HG02981 (cell line): ENCODE results near the gene HOXC6.

ENCODE experiments used
- ATAC-seq: cut with Tn5 transposase; IDR thresholded peaks from one replicate; pipeline ENCODE4 v1.9.1; 2021; ENCODE audit warnings: mild to moderate bottlenecking, moderate library complexity; ENCODE audit not compliant: unreplicated experiment

Gene HOXC6

DNA sequence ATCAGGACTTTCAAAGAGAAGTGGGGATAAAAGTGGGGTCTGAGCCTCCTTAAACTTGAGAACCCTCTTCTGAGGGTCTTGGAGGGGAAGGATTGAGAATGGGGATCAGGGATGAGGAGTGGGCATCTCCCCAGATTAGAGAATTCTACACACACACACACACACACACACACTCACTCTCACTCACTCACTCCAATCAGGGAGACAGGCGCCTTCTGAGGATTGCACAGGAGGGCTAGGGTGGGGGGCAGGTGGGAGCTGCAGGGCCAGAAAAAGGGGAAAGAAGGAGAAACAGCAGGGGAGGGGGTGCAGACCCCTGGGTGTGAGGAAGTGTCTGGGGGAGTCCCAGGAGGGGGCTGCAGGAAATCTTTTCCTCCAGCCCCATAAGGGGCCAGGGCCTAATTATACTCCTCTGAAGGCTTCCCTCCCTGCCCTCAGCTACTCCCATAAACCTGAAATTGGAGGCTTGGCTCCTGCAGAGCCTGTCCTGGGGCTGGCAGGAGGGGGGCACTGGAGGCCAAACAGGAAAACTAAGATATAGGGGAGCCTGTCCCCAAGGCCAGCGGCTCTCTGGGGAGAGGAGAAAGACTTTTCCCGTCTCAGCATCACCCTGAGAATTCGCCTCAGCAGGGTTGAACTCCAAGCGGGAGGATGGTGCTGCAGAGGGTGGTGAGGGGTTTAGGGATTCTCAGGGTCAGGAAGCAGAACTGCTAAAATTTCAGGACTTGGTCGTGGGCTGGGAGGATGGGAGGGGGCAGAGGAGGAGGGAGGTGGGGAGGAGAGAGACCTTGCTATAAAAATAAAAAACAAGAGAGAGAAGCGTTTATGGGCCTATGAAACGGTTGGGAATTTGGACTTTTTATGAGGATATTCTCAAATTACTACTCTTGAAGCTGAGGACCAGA, 26.7 kb upstream of the HOXC6 start:
- ATAC-seq = no peak

DNA sequence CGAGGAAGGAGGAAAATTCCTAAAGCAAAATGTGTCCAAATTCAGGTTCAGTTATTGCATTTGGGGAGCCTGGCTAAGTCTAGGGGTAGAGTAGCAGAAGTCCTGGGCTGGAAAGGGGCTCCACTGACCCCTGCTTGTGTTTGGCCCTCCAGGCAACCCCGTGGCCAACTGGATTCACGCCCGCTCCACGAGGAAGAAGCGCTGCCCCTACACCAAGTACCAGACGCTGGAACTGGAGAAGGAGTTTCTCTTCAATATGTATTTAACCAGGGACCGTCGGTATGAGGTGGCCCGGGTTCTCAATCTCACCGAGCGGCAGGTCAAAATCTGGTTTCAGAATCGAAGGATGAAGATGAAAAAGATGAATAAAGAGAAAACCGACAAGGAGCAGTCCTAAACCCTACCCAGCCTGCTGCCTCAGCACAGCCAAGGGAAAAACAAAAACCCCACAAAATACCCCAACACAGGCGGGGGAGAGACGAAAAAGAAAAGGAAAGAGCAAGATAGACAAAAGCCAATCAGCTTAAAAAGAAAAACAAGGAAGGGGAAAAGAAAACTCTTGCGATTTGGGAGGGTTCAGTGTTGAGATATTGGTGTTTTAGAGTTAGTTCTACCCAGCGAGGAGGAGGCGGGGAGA, 25.8 kb upstream of the HOXC6 start:
- no peak for ATAC-seq

DNA sequence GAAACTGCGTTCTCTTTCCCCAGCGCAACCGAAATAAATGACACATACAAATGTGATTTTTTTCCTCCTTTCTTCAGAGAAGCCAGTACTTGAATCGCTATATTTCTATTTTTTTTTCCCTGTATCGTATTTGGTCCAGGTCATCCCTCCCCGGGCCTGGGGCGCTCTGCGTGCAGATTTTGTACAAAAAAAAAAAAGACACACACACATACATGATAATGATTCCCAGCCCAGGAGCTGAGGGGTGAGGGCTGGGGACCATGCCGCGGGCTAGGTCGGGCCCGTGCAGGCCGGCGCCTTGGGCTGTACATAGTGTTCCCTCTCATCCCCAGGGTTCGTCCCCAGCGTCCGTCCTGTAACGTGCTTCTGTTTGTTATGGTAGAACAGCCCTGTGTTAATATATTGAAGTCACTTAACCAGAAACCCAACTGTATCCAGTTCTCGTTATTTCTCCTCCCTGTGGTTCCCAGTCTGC, 25.3 kb upstream of the HOXC6 start:
- no peak for ATAC-seq

DNA sequence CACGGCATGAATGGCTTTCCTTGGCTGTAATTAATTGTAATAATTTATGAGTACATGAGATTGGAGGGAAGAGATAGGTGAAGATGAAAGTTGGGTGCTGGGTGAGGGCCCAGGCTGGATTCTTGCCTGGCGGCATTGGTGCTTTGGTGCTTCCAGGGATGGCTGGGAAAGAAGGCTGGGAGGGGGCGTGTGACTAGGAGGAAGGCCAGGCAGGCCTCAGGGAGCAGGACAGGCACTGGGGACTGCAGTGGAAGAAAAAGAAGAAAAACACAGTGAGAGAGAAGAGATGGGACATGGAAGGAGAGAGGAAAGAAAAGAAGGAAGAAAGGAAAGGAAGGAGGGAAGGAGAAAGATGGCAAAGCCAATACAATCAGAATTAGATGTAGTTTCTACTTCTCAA, 24.6 kb upstream of the HOXC6 start:
- ATAC-seq = no peak

DNA sequence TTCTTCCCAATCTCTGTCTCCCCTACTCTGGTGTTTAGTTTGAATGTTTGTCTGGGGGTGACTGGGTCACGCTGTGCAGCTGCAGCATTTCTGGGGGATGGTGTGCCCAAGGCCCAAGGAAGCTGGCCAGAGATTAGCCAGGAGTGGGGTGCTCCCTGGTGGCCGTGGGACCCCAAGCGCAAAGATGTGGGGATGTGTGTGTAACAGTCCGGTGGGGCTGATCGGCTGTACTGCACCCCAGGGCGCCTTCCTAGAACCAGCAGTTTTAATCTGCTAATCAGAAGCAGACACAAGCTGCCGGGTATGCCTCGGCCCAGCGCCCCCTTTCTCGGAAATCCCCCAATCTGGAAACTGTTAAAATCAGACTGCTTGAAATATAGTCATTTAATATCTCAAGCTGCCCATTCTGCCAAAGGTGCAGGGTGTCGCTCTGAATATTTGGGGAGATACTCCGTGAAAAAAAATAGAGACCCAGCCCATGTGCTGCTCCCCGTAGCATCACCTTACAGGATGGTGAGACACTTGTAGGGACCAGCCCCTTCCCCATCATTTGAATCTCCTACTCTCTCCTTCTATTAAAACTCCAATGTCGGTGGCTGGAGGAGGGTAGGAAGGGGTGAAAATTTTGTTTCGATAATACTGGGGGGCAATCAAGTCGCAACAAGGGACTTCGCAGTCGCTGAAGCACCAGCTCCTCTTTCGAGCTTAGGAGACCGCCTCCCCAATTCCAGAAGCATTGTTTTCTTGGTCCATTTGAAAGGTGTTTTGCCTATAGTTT, 24.0 kb upstream of the HOXC6 start:
- no peak for ATAC-seq

DNA sequence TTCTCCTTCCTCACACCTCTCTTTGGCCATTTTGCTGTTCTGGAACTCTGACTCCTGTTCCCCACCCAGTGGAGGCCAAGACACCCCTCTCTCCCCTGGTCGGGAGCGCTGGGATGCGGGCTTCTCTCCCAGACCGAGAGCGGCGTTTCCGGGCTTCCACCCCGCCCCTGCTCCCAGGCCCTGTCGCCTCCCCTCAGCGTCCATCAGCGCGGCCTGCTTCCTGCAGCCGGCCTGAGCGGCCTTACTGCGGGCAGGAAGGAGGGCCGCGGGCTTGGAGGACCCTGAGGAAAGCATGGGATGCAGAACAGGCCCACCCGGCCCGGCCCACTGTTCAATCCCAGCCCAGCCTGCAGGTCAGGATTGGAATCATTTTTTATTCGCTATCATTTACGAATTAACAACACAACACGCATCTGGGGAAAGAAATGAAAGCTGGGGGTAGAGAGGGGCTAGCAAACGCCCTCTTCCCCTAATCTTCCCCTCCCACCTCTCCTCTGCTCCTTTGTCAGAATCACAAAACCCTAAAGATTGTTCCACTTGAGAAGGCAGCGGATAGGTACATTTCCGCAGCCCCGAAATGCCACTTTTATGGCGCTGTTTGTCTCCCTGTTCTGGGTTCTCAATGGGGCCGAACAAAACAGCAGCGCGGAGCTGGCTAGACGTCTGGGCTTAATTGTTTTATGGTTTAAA, 23.3 kb upstream of the HOXC6 start:
- ATAC-seq = no peak

DNA sequence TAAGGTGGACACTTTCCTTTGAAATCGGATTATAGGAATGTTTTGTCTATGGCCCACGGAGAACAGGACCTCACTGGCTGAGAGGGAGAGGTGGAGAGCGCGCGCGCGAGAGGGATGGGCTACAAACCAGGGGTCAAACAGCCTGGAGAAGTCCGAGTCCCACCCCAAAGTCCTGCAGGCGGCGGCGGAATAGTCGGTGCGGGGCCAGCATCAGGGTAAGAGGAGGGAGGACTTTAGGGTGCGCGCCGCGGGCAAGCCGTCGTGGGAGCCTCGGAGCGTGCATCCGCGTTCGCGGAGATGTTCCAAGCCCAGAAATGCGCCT, 22.7 kb upstream of the HOXC6 start:
- ATAC-seq = no peak

DNA sequence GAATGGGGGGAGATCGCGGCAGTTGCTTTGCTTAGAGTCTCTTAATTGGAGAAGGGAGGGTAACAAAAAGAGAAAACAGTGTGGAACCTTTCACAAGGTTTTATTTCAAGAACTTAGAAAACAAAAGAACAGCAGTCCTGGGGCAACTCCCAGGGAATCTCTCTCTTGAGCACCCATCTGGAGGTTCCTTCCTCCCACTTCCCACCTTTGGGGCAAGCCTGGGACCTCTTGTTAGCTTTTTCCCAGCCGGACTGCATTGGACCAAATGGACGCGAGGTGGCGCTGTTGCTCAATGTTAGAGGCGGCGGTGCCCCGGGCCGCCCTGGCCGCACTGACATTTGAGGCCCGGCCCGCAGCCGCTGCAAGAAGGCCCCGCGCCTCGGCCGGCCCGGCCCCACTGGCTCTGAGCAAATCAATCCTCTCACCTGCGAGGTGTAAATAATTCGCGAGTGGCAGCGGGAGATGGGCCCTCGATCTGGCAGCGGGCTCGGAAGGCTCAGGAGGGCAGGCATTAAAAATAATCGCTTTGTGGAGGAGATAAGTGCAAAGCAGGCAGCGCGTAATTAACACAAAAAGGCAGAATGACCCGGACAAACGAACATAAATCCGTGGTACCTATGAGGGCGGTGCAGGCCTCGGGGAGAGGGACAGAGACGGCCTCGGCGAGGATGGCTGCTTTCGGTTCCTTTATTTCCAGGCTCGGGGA, 22.2 kb upstream of the HOXC6 start:
- peak; percentile 71 for ATAC-seq

DNA sequence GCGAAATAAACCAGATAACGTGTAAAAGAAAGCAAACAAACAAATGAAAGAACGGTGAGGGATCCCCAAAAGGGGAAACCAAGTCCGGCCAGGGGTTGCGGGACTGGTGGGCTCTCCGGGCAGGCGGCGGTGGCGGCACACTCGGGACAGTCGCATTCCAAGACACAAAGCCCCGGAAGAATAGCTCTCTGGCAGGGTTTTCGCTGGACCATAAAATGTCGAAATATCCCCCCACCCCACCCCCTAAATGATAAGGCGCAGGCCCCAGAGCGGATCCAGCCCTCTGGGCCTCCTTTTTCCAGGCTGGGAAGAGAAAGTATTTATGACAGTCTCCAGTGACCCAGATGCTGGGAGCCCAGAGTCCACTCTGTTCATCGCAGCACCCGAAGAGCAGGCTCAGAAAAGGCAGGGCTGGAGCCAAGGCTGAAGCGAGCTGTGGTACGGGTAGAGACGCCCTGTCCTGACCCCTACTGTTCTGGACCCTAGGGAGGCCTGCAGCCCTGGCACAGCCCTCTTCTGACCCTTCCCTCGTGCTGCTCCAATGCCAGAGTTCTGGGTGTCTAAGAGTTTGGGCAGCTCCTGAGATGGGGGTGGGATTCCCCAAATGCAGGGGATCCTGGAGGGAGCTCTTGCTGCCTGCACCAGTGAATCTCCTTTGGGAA, 21.6 kb upstream of the HOXC6 start:
- ATAC-seq = no peak

DNA sequence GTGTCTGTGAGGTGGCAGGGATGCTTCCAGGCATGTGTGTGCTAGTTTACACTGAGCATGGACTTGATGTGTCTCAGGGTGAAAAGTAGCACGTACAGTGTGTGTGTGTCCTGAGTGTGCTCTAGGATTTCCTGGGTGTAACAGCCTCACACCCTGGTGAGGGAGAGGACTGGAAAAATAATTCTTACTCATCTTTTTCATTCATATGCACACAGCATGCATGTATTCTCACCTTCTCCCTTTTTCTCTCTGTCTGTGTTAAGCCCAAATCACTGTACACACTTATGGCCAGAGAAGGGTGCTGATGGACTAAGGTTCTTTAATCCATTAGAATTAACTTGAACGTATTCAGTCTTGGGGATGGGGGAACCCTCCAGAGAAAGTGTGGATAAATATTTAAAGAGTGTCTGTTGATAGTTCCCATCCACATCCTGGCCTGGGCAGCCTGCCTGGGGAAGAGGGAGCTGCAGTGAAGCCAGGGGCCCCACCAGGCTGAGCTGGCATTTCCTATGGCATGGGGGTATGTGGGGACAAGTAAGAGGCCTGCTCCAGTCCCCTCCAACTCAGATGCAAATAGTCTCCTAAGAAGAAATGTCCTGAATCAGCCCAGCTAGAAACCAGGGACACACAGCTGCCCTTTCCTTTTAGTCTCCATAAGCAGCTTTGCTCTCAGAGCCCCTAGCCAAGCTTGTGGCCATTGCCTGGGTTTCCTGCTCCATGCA, 20.5 kb upstream of the HOXC6 start:
- ATAC-seq = no peak

DNA sequence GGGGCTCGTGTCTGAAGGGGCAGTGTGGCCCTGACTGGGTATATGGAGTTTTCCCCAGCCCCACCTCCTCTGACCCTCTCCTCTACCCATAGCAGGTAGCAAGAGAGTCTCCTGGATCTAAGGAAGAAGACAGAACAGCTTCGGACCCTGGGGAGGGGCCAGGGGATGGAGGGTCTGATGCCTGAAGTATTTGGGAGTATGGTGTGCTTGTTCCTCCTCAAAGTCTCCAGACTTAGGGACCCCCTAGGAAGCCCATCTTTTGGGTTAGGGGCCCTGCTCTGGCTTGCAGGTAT, 20.0 kb upstream of the HOXC6 start:
- no peak for ATAC-seq

DNA sequence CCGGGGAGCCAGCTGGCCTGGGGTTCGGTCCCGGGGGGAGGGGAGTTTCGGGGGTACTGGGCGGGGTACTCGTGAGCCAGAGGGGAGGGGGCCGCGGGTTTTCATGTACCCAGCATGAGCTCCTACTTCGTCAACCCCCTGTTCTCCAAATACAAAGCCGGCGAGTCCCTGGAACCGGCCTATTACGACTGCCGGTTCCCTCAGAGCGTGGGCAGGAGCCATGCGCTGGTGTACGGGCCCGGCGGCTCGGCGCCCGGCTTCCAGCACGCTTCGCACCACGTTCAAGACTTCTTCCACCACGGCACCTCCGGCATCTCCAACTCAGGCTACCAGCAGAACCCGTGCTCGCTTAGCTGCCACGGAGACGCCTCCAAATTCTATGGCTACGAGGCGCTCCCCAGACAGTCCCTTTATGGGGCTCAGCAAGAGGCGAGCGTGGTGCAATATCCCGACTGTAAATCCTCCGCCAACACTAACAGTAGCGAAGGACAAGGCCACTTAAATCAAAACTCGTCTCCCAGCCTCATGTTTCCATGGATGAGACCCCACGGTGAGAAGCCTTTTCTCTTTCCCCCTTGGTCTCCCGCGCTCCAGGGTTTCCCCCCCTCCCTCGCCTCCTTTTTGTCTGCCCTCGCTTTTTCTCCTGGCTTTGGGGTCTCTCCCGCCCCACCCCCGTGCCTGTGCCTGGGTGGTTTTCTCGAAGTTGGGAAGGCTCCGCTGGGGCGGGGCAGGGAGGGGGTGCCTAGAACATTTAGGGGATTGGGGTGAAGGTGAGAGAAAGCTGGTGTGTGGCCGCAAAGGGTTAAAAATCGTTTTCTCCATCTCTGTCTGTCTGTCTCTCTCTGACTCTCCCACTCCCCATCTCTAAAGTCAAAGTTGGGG, 18.8 kb upstream of the HOXC6 start:
- ATAC-seq = no peak

DNA sequence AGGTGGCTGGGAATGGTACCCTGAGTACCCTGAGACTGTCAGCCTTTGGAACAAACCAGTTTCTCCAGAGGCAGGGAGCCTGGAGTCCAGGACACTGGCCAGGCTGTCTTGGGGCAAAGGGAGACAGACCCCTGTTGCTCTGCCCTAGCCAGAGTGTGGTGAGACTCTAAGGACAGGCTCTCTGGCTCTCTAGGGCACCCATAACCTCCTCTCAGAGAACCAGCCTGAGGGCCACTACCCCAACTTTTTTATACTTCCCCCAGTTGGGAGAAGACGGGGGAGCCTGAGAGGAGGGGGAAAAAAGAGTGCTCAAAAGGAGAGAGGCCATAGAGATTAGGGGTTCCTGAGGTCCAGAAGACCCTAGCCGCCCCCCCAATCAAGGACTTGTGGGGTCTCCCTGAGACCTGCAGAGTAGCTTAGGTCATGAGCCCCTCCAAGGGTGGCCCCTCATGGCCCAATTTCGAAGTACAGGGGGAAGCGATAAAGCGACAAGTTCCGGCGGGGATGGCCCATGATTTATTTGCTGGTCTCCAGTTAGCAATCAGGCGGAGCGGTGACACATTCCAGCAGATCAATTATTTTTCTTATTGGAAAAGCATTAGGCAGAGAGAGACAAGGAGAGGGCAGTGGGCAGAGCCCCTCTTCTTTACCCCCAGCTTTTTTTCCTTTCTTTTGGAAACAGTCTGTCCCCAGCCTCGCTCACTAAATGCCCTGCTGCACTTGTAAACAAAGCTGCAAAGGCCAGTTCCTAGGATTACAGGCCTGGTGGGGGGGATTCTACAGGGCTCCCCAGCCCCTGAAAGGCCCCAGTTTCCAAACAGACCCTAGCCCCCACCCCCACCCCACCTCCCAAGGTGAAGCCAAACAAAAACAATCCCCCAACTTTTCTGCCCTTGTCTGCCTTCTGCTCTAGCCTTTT, 17.9 kb upstream of the HOXC6 start:
- ATAC-seq = no peak

DNA sequence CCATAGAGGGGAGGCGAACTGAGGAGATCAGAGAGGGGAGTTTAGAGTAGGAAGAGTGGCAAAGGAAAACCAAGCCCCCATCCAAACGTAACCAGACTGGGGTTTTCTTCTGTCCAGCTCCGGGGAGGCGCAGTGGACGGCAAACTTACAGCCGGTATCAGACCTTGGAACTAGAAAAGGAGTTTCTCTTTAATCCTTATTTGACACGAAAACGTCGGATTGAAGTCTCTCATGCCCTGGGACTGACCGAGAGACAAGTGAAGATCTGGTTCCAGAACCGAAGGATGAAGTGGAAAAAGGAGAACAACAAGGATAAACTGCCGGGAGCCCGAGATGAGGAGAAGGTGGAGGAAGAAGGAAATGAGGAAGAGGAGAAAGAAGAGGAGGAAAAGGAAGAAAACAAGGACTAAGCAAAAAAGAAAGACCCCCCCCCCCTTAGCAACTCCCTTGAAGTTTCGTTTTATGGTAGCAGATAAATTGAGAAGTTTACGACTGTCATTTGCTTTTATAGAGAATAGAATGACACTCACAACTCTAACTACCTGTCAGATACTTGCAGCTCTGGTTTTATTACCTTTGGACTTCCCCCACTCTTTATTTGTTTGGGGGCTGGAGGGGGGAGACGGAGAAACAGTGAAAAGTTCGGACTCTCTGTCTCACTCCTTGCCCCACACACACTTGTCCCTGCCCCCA, 17.1 kb upstream of the HOXC6 start:
- ATAC-seq = no peak

DNA sequence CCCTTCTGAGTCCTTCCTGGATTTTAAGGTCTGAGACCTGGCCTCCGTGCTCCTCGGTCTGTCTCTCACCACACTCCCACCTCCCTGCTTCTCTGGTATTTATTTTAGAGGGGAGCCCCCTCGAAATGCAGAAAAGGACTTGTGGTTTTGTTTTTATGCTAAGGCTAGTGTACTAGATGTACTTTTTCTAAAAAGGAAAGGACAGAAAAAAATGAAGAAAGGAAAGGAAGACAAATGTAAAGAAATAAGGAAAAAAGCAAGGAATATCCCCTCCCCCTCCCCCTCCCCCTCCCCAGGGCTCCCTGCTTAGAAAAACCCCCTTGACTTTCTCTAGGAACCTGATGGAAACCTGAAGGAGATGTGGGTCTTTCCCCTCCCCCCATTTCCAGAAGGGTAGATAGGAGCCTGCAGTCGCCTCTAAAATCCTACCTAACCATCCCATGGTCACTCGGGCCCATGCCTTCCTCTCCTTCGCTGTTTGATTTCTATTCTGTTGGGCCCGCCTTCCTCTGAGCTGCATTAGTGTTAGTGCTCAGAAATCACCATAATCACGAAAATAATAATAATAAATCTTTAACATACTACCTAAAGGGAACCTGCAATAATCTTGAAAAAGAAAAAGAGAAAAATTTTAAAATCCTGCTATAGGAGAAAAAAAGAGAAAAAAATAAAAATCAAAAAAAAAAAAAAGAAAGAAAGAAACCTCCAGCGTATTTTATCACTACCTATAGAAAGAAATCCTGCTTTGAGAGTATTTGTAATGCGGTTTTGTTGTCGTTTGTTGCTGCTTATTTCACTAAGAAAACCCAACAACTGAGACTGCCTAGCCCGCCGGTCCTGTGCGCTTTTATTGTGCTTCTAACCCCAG, 16.3 kb upstream of the HOXC6 start:
- ATAC-seq = no peak
